Astrocyte (in vitro differentiated cells and primary cell): ENCODE results near the gene EXOC5. TPM values are rescaled to one million over a fixed set of nuclear protein-coding genes. Genes with fewer than 3 reads are reported as not detected.
"Not testable (repeated sequence)": the region's sequence is repeated elsewhere in the genome, so short reads cannot be mapped to it uniquely, and the experiment has no call there.

Source experiments
- DNase-seq: peaks from one replicate; pipeline ENCODE4 v3.0.0-alpha.2; 2010; ENCODE audit warnings: low read depth
- FAIRE-seq: peaks from 2 replicates; lab custom pipeline; 2011; peaks lifted over from hg19 to GRCh38; lab: Jason Lieb, UNC
- H2AFZ ChIP-seq: 2 replicates; pipeline ENCODE4 v1.6.0; 2012; ENCODE audit warnings: low read depth, low read length, inconsistent platforms
- H3K27ac ChIP-seq: 2 replicates; pipeline ENCODE4 v1.5.1; 2011; ENCODE audit warnings: low read depth, low read length, inconsistent platforms
- H3K27me3 ChIP-seq: 2 replicates; pipeline ENCODE4 v1.6.0; 2011; ENCODE audit warnings: low read length, inconsistent platforms; ENCODE audit not compliant: insufficient read depth
- H3K36me3 ChIP-seq: 2 replicates; pipeline ENCODE4 v1.5.1; 2011; ENCODE audit warnings: low read length, inconsistent platforms; ENCODE audit not compliant: insufficient read depth
- H3K4me1 ChIP-seq: 2 replicates; pipeline ENCODE4 v1.5.1; 2011; ENCODE audit warnings: low read length, inconsistent platforms; ENCODE audit not compliant: insufficient read depth
- H3K4me2 ChIP-seq: 2 replicates; pipeline ENCODE4 v1.6.0; 2012; ENCODE audit warnings: low read length, inconsistent platforms
- H3K4me3 ChIP-seq: 2 replicates; pipeline ENCODE4 v1.5.1; 2011; ENCODE audit warnings: low read depth, mild to moderate bottlenecking, low read length, inconsistent platforms; ENCODE audit not compliant: insufficient read depth
- H3K79me2 ChIP-seq: 2 replicates; pipeline ENCODE4 v1.6.0; 2012; ENCODE audit warnings: mild to moderate bottlenecking, low read length, inconsistent platforms; ENCODE audit not compliant: insufficient read depth
- H3K9ac ChIP-seq: 2 replicates; pipeline ENCODE4 v1.6.0; 2012; ENCODE audit warnings: mild to moderate bottlenecking, low read length, inconsistent platforms
- H3K9me3 ChIP-seq: 2 replicates; pipeline ENCODE4 v1.5.1; 2012; ENCODE audit warnings: low read depth, mild to moderate bottlenecking, low read length, inconsistent platforms; ENCODE audit not compliant: insufficient read depth
- H4K20me1 ChIP-seq: 2 replicates; pipeline ENCODE4 v1.6.0; 2012; ENCODE audit warnings: low read length, inconsistent platforms; ENCODE audit not compliant: insufficient read depth
- H3K27ac Mint-ChIP-seq: one replicate; pipeline ENCODE4 v1.8.0; 2021; ENCODE audit warnings: mild to moderate bottlenecking, mixed read lengths; ENCODE audit not compliant: unreplicated experiment
- H3K27me3 Mint-ChIP-seq: one replicate; pipeline ENCODE4 v1.8.0; 2021; ENCODE audit warnings: low read depth, mixed read lengths; ENCODE audit not compliant: unreplicated experiment
- H3K36me3 Mint-ChIP-seq: one replicate; pipeline ENCODE4 v1.8.0; 2021; ENCODE audit warnings: low read depth, mixed read lengths; ENCODE audit not compliant: unreplicated experiment
- H3K4me1 Mint-ChIP-seq: one replicate; pipeline ENCODE4 v1.8.0; 2021; ENCODE audit warnings: low read depth, mixed read lengths; ENCODE audit not compliant: unreplicated experiment
- H3K4me3 Mint-ChIP-seq: one replicate; pipeline ENCODE4 v1.8.0; 2021; ENCODE audit warnings: mild to moderate bottlenecking, moderate library complexity, mixed read lengths; ENCODE audit not compliant: unreplicated experiment
- H3K9me3 Mint-ChIP-seq: one replicate; pipeline ENCODE4 v1.8.0; 2021; ENCODE audit warnings: mild to moderate bottlenecking, mixed read lengths; ENCODE audit not compliant: unreplicated experiment
- CTCF ChIP-seq: IDR thresholded peaks from 2 replicates; pipeline ENCODE4 v1.5.1; 2011; ENCODE audit warnings: low read depth, mild to moderate bottlenecking, inconsistent platforms, low read length, moderate library complexity; ENCODE audit not compliant: insufficient read depth
- EZH2 ChIP-seq: IDR thresholded peaks from 2 replicates; pipeline ENCODE4 v1.6.1; 2012; ENCODE audit warnings: mild to moderate bottlenecking, low read length, inconsistent platforms; ENCODE audit not compliant: insufficient read depth
- total RNA-seq: library from RNA; stranded (reverse); gene quantifications from 2 replicates; pipeline ENCODE4 v1.2.1, GENCODE V29; 2021

Gene EXOC5
- total RNA-seq, 1 donor from 2014 or later: 94.2 TPM

GRCh38 chr14:57205938-57206337 is 62.8 kb downstream of the EXOC5 start:
- no peak for FAIRE-seq
- no peaks in the 10 kb centered on the region for H3K79me2 ChIP-seq
- H3K9me3 ChIP-seq: no peaks in the 10 kb centered on the region
- no peaks in the 10 kb centered on the region for H4K20me1 ChIP-seq
- no peak for DNase-seq
- Mint-ChIP-seq H3K27ac (no peak overlapping the region), H3K4me1 (peaks cover 12% of the 10 kb centered on the region), H3K4me3 (no peak overlapping the region), H3K36me3 (peaks cover 3% of the 10 kb centered on the region), H3K9me3 (no peaks in the 10 kb centered on the region), H3K27me3 (no peaks in the 10 kb centered on the region)
- TF ChIP-seq CTCF: no peak
- TF ChIP-seq EZH2: no peak
- H2AFZ ChIP-seq: no peak overlapping the region
- H3K4me3 ChIP-seq: no peak overlapping the region
- H3K27me3 ChIP-seq: no peaks in the 10 kb centered on the region
- H3K27ac ChIP-seq: no peak overlapping the region
- H3K36me3 ChIP-seq: peaks cover 6% of the 10 kb centered on the region
- no peaks in the 10 kb centered on the region for H3K4me1 ChIP-seq
- H3K9ac ChIP-seq: no peak overlapping the region
- no peak overlapping the region for H3K4me2 ChIP-seq

DNA sequence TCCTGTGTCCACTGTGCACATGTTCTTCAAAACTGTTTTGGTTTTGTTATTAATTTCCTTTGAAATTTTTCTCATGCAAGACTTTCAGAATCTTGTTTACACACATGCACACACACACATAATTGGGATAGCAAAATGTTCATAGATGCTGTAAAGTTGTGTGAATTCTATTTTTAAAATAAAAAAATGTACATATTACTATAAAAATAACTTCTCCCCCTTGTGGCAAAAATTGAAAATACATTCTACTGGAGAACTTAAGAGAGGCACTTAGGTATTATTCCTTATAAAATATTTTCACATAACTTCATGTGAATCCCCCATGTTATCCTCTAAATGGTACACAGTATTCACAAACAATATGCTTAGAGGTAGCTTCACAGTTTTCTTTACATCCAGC is 66.0 kb downstream of the EXOC5 start:
- DNase-seq, H3K79me2 ChIP-seq, H3K27ac ChIP-seq, H3K36me3 ChIP-seq, H4K20me1 ChIP-seq, H3K4me3 Mint-ChIP-seq, H3K9me3 Mint-ChIP-seq, H3K27ac Mint-ChIP-seq, H3K9ac ChIP-seq, H3K4me3 ChIP-seq, H3K9me3 ChIP-seq, H3K4me1 ChIP-seq, H3K4me2 ChIP-seq, H3K27me3 Mint-ChIP-seq, H3K36me3 Mint-ChIP-seq, H3K27me3 ChIP-seq, H2AFZ ChIP-seq: not testable (repeated sequence)
- FAIRE-seq: peak; percentile 81
- H3K4me1 Mint-ChIP-seq: peaks cover 16% of the 10 kb centered on the region

GRCh38 chr14:57199921-57200320 is 68.8 kb downstream of the EXOC5 start:
- FAIRE-seq (no peak), DNase-seq (peak; percentile 54)
- H3K27ac Mint-ChIP-seq: peak overlapping the region; percentile 30
- H3K4me2 ChIP-seq: no peak overlapping the region
- H3K4me3 Mint-ChIP-seq: no peak overlapping the region
- no peaks in the 10 kb centered on the region for H3K27me3 Mint-ChIP-seq
- H3K36me3 Mint-ChIP-seq: no peaks in the 10 kb centered on the region
- H3K4me3 ChIP-seq: no peak overlapping the region
- H3K36me3 ChIP-seq: no peaks in the 10 kb centered on the region
- H3K9ac ChIP-seq: no peak overlapping the region
- no peaks in the 10 kb centered on the region for H3K79me2 ChIP-seq
- no peak overlapping the region for H2AFZ ChIP-seq
- no peaks in the 10 kb centered on the region for H3K9me3 ChIP-seq
- H3K9me3 Mint-ChIP-seq: no peaks in the 10 kb centered on the region
- H3K4me1 ChIP-seq: peaks cover 4% of the 10 kb centered on the region
- H4K20me1 ChIP-seq: no peaks in the 10 kb centered on the region
- H3K4me1 Mint-ChIP-seq: peaks cover 13% of the 10 kb centered on the region
- no peak overlapping the region for H3K27ac ChIP-seq
- no peaks in the 10 kb centered on the region for H3K27me3 ChIP-seq
- TF ChIP-seq EZH2 (no peak), CTCF (no peak)
